ENCODE measurements around the gene CDH18. TPM values are rescaled to one million over a fixed set of nuclear protein-coding genes. Genes with fewer than 3 reads are reported as not detected.

CDH18 gene
- total and polyA plus RNA-seq, 5 donors = not detected

- WGBS = 27% methylated on average over 1 of the region's 1 CpG
- DNase-seq (no peak), ATAC-seq (no peak)
- Histone ChIP-seq H3K27me3 (ENCODE audit: control insufficient read depth, insufficient read depth) (no peaks in the 10 kb centered on the region), H3K27ac (ENCODE audit: low read length) (no peak overlapping the region), H3K4me3 (ENCODE audit: low read length) (no peak overlapping the region), H3K9me3 (ENCODE audit: control insufficient read depth, low read length) (peaks cover 2% of the 10 kb centered on the region), H3K4me1 (ENCODE audit: control insufficient read depth, insufficient read depth, low read length) (no peaks in the 10 kb centered on the region)
- intact Hi-C loops (cut with DNase I) = no loop called here
Observed at GRCh38 chr5:19462019-19462418, 526.0 kb downstream of the CDH18 start.

- no peak overlapping the region for H3K4me3 ChIP-seq (ENCODE audit: low read length)
- H3K27ac ChIP-seq (ENCODE audit: low read length) = no peak overlapping the region
- DNase-seq = no peak
- ATAC-seq = no peak
- H3K9me3 ChIP-seq (ENCODE audit: control insufficient read depth, low read length) = peaks cover 3% of the 10 kb centered on the region
- H3K4me1 ChIP-seq (ENCODE audit: control insufficient read depth, insufficient read depth, low read length) = no peaks in the 10 kb centered on the region
- intact Hi-C loops (cut with DNase I) = no loop called here
- 78% methylated on average over 3 of the region's 3 CpGs for WGBS
- no peaks in the 10 kb centered on the region for H3K27me3 ChIP-seq (ENCODE audit: control insufficient read depth, insufficient read depth)
Observed at GRCh38 chr5:19424506-19424905, 563.5 kb downstream of the CDH18 start.
